Left renal cortex interstitium (tissue), 4 donors: ENCODE results near the gene COPS6. TPM values are rescaled to one million over a fixed set of nuclear protein-coding genes. Genes with fewer than 3 reads are reported as not detected.
A peak's percentile ranks its signal among the peaks of the same experiment; 100 is the strongest.
"Not testable (repeated sequence)": the region's sequence is repeated elsewhere in the genome, so short reads cannot be mapped to it uniquely, and the experiment has no call there.

Experiments used
- DNase-seq, 4 donors: peaks; one replicate each; pipeline ENCODE4 v3.0.0-alpha.2; 2013; ENCODE audit warnings: low read depth in 4 of 4, low spot score in 2 of 4, missing footprints in 1 of 4
- polyA plus RNA-seq, 4 donors: library from polyadenylated mRNA; unstranded; fragments of 120-200 nt; gene quantifications; one replicate each; pipeline ENCODE4 v1.2.1, GENCODE V29; 2013; ENCODE audit not compliant: insufficient read length in 4 of 4

Gene COPS6
- polyA plus RNA-seq, 4 donors = 124 to 140 (median 136) TPM

- no peak for DNase-seq
These were observed 35.8 kb downstream of the COPS6 start for GRCh38 chr7:100124301-100125230.

GRCh38 chr7:100126239-100126930, 37.6 kb downstream of the COPS6 start:
- no peak for DNase-seq

GRCh38 chr7:100126931-100127865, 38.4 kb downstream of the COPS6 start, which contains the start of gene MBLAC1:
Gene MBLAC1, plus strand, starts transcription at chr7:100126967. Its CDS starts 429 bp downstream, at chr7:100127396.
- peak; percentile 90 to 92 (median 92) for DNase-seq

- no peak for DNase-seq
These were observed 39.3 kb downstream of the COPS6 start for GRCh38 chr7:100127866-100128636.

GRCh38 chr7:100128637-100128963, 39.8 kb downstream of the COPS6 start:
- DNase-seq = no peak

- DNase-seq = not testable (repeated sequence)
These were observed 41.4 kb downstream of the COPS6 start for GRCh38 chr7:100130220-100130607.

GRCh38 chr7:100130608-100131453, 42.1 kb downstream of the COPS6 start:
- DNase-seq = peak in 1 of 4 donors; percentile 71

- no peak for DNase-seq
These were observed 43.4 kb downstream of the COPS6 start for GRCh38 chr7:100132126-100132525.

GRCh38 chr7:100132697-100133151, 44.0 kb downstream of the COPS6 start:
- DNase-seq = no peak

- no peak for DNase-seq
These were observed 49.3 kb downstream of the COPS6 start for GRCh38 chr7:100137851-100138760.

GRCh38 chr7:100141555-100141949, 52.8 kb downstream of the COPS6 start:
- DNase-seq = no peak

Other genes starting within 250 kb of the COPS6 start
- gene OR2AE1, start 211.9 kb upstream of the COPS6 start, polyA plus RNA-seq = under 1 TPM in 1 of 4 donors, not detected in 3; 0.14 TPM
- gene TRIM4, start 169.4 kb upstream of the COPS6 start, polyA plus RNA-seq = 10 to 100 TPM; 30.8 to 39.6 (median 37.2) TPM
- gene GJC3, start 159.3 kb upstream of the COPS6 start, polyA plus RNA-seq = 1 to 10 TPM in 3 of 4 donors, under 1 TPM in 1; 0.76 to 1.4 (median 1.2) TPM
- 10 to 100 TPM; 52.2 to 69.0 (median 62.5) TPM for gene AZGP1, start 112.9 kb upstream of the COPS6 start, polyA plus RNA-seq
- 10 to 100 TPM; 43.3 to 71.5 (median 57.5) TPM for gene ZKSCAN1, start 73.4 kb upstream of the COPS6 start, polyA plus RNA-seq
- gene ZSCAN21, start 39.2 kb upstream of the COPS6 start, polyA plus RNA-seq = 10 to 100 TPM; 21.4 to 22.8 (median 22.2) TPM
- gene ZNF3, start 7.2 kb upstream of the COPS6 start, polyA plus RNA-seq = 10 to 100 TPM; 46.5 to 57.6 (median 51.6) TPM
- gene MCM7, start 12.4 kb downstream of the COPS6 start, polyA plus RNA-seq = 100 to 1,000 TPM; 140 to 174 (median 160) TPM
- gene AP4M1, start 12.7 kb downstream of the COPS6 start, polyA plus RNA-seq = 10 to 100 TPM; 28.0 to 38.0 (median 36.7) TPM
- gene TAF6, start 30.4 kb downstream of the COPS6 start, polyA plus RNA-seq = 10 to 100 TPM; 52.0 to 73.0 (median 58.6) TPM
- 10 to 100 TPM; 33.9 to 51.6 (median 46.0) TPM for gene CNPY4, start 30.7 kb downstream of the COPS6 start, polyA plus RNA-seq
- gene MBLAC1, start 38.0 kb downstream of the COPS6 start, polyA plus RNA-seq = 1 to 10 TPM; 1.7 to 2.5 (median 1.9) TPM
- 100 to 1,000 TPM in 3 of 4 donors, 10 to 100 TPM in 1; 97.0 to 134 (median 116) TPM for gene LAMTOR4, start 59.9 kb downstream of the COPS6 start, polyA plus RNA-seq
- gene TRAPPC14, start 69.8 kb downstream of the COPS6 start, polyA plus RNA-seq = 10 to 100 TPM; 18.6 to 27.7 (median 23.6) TPM
- 1 to 10 TPM; 5.7 to 8.0 (median 6.3) TPM for gene GAL3ST4, start 79.6 kb downstream of the COPS6 start, polyA plus RNA-seq
- gene GPC2, start 88.4 kb downstream of the COPS6 start, polyA plus RNA-seq = 10 to 100 TPM in 2 of 4 donors, 1 to 10 TPM in 2; 5.9 to 17.4 (median 13.1) TPM
- gene STAG3, start 88.9 kb downstream of the COPS6 start, polyA plus RNA-seq = 10 to 100 TPM in 3 of 4 donors, 1 to 10 TPM in 1; 7.5 to 37.1 (median 22.3) TPM
- gene PVRIG, start 131.0 kb downstream of the COPS6 start, polyA plus RNA-seq = 10 to 100 TPM in 1 of 4 donors, 1 to 10 TPM in 3; 1.7 to 12.5 (median 5.0) TPM
- gene SPDYE3, start 218.7 kb downstream of the COPS6 start, polyA plus RNA-seq = 1 to 10 TPM; 6.9 to 9.1 (median 7.1) TPM